Breast epithelium (tissue), 4 donors: ENCODE data around the gene OR1I1. TPM values are rescaled to one million over a fixed set of nuclear protein-coding genes. Genes with fewer than 3 reads are reported as not detected.
A peak's percentile ranks its signal among the peaks of the same experiment; 100 is the strongest.

Source experiments
- DNase-seq, 2 donors: peaks; one replicate each; pipeline ENCODE4 v3.0.0-alpha.2; 2019; ENCODE audit warnings: low spot score in 2 of 2
- H3K27ac ChIP-seq, 2 donors: fragments of 200-600 bp; sonication (generic) in 1 of 2; one replicate each; pipeline ENCODE4 v1.5.1; 2016 to 2019; ENCODE audit warnings: mild to moderate bottlenecking in 1 of 2
- H3K27me3 ChIP-seq, 2 donors: fragments of 200-600 bp; sonication (generic) in 1 of 2; one replicate each; pipeline versions ENCODE4 v1.5.1 to v1.6.0; 2017 to 2019; ENCODE audit warnings: control low read depth in 1 of 2, mild to moderate bottlenecking in 1 of 2
- H3K36me3 ChIP-seq: fragments of 200-600 bp; one replicate; pipeline ENCODE4 v1.5.1; 2019
- H3K4me1 ChIP-seq, 2 donors: fragments of 200-600 bp; sonication (generic); one replicate each; pipeline ENCODE4 v1.5.1; 2016 to 2019; ENCODE audit warnings: control low read depth in 1 of 2
- H3K4me3 ChIP-seq, 3 donors: fragments of 200-600 bp; sonication (generic); 1 replicate in 2 of 3; 2 replicates in 1 of 3; pipeline ENCODE4 v1.5.1; 2016 to 2019; ENCODE audit warnings: mild to moderate bottlenecking in 3 of 3, moderate library complexity in 2 of 3
- H3K9me3 ChIP-seq, 2 donors: fragments of 200-600 bp; sonication (generic) in 1 of 2; one replicate each; pipeline ENCODE4 v1.5.1; 2016 to 2019; ENCODE audit warnings: control low read depth in 1 of 2
- POLR2A ChIP-seq: fragments of 450-650 bp; IDR thresholded peaks from one replicate; pipeline ENCODE4 v1.6.1; 2016; ENCODE audit warnings: antibody characterized with exemption, mild to moderate bottlenecking, moderate library complexity
- POLR2AphosphoS5 ChIP-seq, 3 donors: sonication (generic); formaldehyde crosslinking; IDR thresholded peaks; one replicate each; pipeline ENCODE4 v1.6.1; 2017; ENCODE audit warnings: antibody characterized with exemption in 3 of 3
- intact Hi-C: fragments of 100-400 bp; cut with DNase I; formaldehyde crosslinking; loops from one replicate; pipeline ENCODE4 v1.15.1; 2023; ENCODE audit warnings: low total_unique reads
- total RNA-seq, 3 donors: library from RNA; depleted of rRNA; stranded (reverse); fragments of >200 nt; gene quantifications; one replicate each; pipeline ENCODE4 v1.1.0, GENCODE V29; 2016
- TF ChIP-seq, protein P1 (sequence below), 3 donors: fragments of 450-650 bp; IDR thresholded peaks; one replicate each; pipeline ENCODE4 v1.5.1; 2016 to 2017; ENCODE audit warnings: antibody characterized with exemption in 3 of 3, mild to moderate bottlenecking in 3 of 3, moderate library complexity in 3 of 3

The OR1I1 gene
- total RNA-seq, 3 donors from 2014 or later, result not detected

DNA sequence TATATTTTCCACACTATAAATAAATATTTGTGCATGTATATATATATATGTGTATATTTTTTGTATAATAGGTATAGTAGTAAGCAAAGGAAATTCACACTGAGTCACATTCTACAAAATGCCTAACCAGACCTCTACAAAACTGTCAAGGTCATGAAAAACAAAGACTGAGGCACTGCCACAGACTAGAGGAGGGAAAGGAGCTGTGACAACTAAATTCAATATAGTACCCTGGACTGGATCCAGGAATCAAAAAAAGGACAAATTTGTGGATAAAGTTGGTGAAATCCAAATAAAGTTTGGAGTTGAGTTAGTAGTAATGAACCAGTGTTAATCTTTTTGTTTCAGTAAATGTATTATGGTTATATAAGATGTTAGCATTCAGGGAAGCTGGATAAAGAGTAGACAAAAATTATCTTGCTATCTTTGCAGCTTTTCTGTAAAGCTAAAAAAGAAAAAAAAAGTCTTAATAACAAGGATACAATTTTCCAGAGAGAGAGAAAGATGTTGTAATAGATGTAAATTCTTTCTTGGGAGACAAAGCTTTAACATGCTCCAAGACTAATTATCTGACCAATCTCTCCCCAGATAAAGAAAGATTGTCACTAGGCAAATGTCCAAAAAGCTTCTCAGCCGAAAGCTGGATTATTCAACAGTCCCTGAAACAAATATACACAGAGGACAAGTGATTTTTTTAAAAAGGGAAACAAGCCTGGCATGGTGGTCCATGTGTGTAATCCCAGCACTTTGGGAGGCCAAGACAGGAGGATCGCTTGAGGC, 44.3 kb downstream of the OR1I1 start:
- Histone ChIP-seq H3K4me1 (peaks cover 0 to 9% of the 10 kb centered on the region in 2 donors), H3K9me3 (no peaks in the 10 kb centered on the region), H3K4me3 (peak overlapping the region; percentile 68 to 100 (median 76)), H3K27ac (peak overlapping the region; percentile 88 to 99), H3K36me3 (no peaks in the 10 kb centered on the region), H3K27me3 (no peaks in the 10 kb centered on the region)
- TF ChIP-seq, protein P1, sequence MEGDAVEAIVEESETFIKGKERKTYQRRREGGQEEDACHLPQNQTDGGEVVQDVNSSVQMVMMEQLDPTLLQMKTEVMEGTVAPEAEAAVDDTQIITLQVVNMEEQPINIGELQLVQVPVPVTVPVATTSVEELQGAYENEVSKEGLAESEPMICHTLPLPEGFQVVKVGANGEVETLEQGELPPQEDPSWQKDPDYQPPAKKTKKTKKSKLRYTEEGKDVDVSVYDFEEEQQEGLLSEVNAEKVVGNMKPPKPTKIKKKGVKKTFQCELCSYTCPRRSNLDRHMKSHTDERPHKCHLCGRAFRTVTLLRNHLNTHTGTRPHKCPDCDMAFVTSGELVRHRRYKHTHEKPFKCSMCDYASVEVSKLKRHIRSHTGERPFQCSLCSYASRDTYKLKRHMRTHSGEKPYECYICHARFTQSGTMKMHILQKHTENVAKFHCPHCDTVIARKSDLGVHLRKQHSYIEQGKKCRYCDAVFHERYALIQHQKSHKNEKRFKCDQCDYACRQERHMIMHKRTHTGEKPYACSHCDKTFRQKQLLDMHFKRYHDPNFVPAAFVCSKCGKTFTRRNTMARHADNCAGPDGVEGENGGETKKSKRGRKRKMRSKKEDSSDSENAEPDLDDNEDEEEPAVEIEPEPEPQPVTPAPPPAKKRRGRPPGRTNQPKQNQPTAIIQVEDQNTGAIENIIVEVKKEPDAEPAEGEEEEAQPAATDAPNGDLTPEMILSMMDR (IDR thresholded peaks at IDR 0.05), result no peak
- TF ChIP-seq POLR2A, result no peak
- no peak for TF ChIP-seq POLR2AphosphoS5 (IDR thresholded peaks at IDR 0.05)
- intact Hi-C loops, result no loop called here
- no peak for DNase-seq

DNA sequence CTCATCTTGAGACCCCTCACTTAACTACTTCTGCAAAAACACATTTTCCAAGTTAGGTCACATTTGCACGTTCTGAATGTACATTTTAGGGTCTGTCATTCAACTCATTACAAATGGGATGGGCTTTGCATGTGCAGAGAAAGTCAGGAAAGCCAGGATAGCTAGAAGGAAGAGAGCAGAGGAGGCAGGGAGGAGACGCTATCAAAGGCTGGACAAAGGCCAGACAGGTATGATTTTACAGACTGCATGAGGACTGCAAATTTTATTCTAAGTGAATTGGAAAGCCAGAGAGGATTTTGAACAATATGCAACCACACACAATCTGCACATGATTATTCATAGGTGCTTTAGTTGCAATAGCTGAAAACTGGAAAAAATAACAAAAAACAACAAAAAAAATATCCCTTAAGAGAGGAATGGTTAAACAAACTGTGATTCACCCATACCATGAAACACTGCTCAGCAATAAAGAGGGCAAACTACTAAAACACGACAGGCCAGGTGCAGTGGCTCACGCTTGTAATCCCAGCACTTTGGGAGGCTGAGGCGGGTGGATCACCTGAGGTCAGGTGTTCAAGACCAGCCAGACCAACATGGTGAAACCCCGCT, 46.3 kb downstream of the OR1I1 start:
- H3K36me3 ChIP-seq, result no peaks in the 10 kb centered on the region
- no peak for TF ChIP-seq POLR2A
- TF ChIP-seq, protein P1 (IDR thresholded peaks at IDR 0.05), result no peak
- no peak for TF ChIP-seq POLR2AphosphoS5 (IDR thresholded peaks at IDR 0.05)
- H3K4me1 ChIP-seq, result peaks cover 0 to 9% of the 10 kb centered on the region in 2 donors
- no peaks in the 10 kb centered on the region for H3K9me3 ChIP-seq
- DNase-seq, result no peak
- H3K4me3 ChIP-seq, result no peak overlapping the region
- H3K27ac ChIP-seq, result no peak overlapping the region
- no peaks in the 10 kb centered on the region for H3K27me3 ChIP-seq
- intact Hi-C loops, result no loop called here

DNA sequence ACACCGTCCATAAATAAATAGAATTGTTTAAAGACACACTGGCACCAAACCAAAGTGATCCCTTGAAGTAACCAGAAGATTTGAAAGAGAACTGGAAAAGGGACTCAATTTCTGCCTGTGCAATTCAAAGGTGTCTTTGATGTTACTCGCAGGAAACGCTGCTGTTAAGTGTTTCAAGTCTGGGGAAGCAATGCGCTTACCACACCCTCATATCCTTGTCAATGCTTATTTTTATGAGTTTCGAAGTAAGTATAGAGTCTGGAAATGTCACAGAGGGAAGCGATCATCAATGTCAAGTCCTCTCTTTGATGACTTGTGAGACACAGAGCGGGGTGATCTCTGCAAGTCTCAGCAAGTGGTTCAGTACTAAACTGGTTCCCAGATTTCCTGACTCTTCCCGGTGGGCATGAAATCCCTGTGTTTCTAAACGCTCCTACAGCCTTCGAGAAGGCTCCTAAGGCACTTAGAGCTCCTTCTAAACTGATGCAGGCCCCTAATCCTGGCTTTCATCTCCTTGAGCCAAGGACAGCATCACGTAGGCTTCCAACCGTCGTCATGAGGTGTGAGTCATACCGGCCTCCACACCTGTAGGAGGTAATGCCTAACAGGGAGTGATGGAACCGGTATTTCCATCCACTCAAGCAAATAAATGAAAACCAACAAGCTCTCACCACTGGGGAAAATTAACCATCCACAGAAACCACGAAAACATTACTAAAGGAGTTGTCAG, 48.0 kb downstream of the OR1I1 start:
- DNase-seq, result peak in 1 of 2 donors; percentile 48
- Histone ChIP-seq H3K27me3 (no peaks in the 10 kb centered on the region), H3K4me1 (no peaks in the 10 kb centered on the region), H3K36me3 (no peaks in the 10 kb centered on the region), H3K4me3 (no peak overlapping the region), H3K27ac (peak overlapping the region; percentile 2 to 55), H3K9me3 (no peaks in the 10 kb centered on the region)
- TF ChIP-seq POLR2AphosphoS5 (IDR thresholded peaks at IDR 0.05), result no peak
- intact Hi-C loops, result no loop called here

DNA sequence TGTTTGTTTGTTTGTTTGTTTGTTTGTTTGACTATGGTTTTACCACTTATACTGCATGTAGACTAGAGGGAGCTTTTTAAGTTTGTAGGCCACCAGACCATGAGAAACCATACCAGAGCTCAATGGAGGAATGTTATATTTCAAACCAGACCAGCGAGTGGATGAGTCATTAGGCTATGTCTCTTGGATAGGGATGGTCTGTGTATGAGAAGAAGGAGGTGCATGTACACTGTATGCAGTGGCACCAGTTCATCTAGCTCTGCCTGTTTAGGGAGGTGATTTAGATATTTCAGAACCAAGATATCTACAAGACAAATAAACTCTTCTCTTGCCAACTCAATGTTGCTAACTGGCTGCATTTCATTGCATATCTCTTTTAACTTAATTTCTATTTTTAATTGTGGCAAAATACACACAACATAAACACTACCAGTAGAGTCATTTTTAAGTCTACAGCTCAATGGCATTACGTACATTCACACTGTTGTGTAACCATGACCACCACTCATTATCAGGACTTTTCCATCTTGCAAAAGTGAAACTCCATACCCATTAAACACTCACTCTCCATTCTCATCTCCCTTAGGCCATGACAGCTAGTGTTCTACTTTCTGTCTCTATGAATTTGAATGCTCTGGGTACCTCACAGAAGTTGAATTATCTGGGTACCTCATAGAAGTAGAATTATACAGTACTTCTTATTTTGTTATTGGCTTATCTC, 54.4 kb downstream of the OR1I1 start:
- intact Hi-C loops, result no loop called here
- Histone ChIP-seq H3K4me3 (no peak overlapping the region), H3K9me3 (no peaks in the 10 kb centered on the region), H3K27ac (no peak overlapping the region), H3K36me3 (no peaks in the 10 kb centered on the region), H3K27me3 (no peaks in the 10 kb centered on the region), H3K4me1 (no peaks in the 10 kb centered on the region)
- DNase-seq, result no peak
- TF ChIP-seq, protein P1 (IDR thresholded peaks at IDR 0.05), result no peak
- TF ChIP-seq POLR2A, result no peak
- TF ChIP-seq POLR2AphosphoS5 (IDR thresholded peaks at IDR 0.05), result no peak

DNA sequence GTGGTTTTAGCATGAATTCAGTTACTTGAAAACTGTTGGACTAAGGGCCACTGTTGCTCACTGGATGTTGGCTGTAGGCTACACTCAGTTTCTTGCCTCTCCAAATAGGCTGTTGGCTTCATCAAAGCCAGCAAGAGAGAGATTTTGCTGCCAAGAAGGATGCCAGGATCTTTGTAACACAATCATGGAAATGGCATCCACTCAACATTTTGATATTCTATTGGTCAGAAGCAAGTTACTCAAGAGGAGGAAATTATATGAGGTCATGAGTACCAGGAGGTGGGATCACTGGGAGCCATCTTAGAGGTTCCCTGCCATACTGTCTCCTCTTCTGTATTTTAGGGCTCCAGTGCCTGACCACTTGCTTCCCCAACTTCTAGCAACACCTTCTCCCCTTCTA, 55.8 kb downstream of the OR1I1 start:
- Histone ChIP-seq H3K27ac (no peak overlapping the region), H3K4me3 (no peak overlapping the region), H3K4me1 (no peaks in the 10 kb centered on the region), H3K27me3 (no peaks in the 10 kb centered on the region), H3K9me3 (no peaks in the 10 kb centered on the region), H3K36me3 (no peaks in the 10 kb centered on the region)
- no peak for TF ChIP-seq POLR2AphosphoS5 (IDR thresholded peaks at IDR 0.05)
- TF ChIP-seq POLR2A, result no peak
- TF ChIP-seq, protein P1 (IDR thresholded peaks at IDR 0.05), result no peak
- no peak for DNase-seq
- intact Hi-C loops, result no loop called here
